ENCODE results near the gene PHYHD1.

The PHYHD1 gene

DNA sequence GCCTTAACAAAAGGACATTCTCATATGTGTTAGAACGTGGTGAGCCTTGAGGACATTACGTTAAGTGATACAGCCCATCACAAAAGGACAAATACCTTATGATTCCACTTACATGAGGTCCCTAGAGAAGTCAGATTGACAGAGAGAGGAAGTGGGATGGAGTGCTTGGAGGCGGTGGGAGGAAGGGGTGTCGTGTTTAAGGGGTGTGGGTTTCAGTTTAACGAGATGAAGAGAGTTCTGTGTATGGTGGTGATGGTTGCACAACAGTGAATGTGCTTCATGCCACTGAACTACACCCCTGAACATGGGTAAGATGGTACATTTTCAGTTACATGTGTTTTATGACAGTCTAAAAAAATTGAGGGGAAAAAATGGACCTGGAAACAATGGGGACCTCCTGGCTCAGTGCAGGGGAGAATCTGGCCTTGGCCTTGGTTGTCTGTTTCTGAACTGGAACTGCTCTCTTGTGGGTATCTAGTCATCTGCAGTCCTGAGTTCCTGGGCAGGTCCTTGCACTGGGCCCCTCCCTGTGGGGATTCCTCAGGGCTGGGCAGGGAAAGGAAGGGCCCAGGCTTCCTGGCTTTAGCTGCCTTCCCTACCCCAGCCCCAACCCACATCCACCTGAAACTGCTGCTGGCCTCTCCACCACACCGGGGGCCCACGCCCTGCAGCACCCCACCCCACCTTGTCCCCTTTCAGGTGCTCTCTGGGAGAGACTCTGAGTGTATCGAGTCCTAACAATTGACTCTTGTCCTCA, 21.0 kb upstream of the PHYHD1 start:
- no peak for FAIRE-seq
- no peak for DNase-seq (ENCODE audit: insufficient read length, low spot score)

DNA sequence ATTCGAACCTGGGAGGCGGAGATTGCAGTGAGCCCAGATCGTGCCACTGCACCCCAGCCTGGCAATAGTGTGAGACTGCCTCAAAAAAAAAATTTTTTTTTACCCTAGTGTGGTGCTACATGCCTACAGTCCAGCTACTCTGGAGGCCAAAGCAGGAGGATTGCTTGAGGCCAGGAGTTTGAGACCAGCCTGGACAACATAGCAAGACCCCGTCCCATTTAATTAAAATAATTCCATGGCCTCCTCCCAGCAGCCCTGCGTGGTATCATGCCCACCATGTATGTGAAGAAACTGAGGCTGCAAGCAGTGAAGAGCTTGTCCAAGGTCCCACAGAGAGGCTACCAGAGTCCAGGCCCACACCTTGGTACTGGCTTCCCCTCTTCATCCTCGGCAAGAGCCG, 19.4 kb upstream of the PHYHD1 start:
- no peak for FAIRE-seq
- no peak for DNase-seq (ENCODE audit: insufficient read length, low spot score)

DNA sequence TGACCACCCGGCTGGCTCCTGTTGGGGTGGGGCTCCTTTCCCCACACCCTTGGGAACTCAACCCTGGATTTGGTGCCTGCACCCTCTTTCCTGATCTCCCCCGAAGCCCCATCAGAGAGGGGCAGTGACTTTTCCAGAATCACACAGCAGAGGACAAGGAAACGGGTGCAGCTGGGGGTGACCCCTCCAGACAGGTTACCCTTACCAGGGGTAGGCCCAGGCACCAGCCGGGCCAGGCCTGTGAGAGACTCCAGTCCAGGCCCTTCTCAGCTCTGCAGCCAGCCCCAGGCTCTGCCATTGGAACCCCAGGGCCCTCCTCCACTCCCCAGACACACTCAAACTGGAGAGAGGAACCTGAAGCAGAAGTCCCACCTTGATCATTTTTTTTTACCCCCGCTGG, 19.0 kb upstream of the PHYHD1 start:
- FAIRE-seq (no peak), DNase-seq (ENCODE audit: insufficient read length, low spot score) (no peak)

DNA sequence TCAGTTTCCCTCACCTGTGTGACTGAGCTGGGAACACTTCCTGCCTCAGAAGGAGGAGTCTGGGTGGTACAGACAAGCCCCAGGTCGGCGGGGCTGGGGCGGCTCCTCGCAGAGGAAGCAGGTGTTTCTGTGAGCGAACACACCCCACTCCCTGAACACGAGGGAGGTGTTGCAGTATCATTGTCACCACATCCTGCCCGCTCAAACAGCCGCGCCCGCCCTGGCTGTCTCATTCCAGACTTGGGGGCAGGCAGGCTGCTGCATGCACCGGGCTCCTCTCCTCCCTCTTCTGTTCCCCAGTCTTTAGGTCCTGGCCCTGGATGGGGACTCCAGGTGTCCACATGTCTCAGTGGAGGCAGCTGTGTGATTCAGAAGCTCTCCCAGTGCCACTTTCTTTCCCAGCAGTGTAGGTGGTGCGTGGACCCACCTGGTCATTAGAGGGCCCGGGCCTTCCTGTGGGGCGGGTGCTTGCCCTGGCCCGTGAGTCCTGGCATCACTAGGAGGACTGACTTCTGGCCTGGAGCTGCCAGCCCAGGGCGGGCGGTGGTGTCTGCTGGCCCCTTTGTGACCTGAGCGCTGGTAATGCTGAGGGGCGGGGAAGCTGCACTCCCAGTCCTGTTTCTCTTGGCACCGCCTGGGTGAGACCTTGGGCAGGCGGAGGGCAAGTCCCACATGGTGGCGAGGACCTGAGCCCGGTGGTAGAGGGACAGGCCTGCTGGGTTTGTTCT, 18.3 kb upstream of the PHYHD1 start:
- no peak for DNase-seq (ENCODE audit: insufficient read length, low spot score)
- FAIRE-seq = no peak

DNA sequence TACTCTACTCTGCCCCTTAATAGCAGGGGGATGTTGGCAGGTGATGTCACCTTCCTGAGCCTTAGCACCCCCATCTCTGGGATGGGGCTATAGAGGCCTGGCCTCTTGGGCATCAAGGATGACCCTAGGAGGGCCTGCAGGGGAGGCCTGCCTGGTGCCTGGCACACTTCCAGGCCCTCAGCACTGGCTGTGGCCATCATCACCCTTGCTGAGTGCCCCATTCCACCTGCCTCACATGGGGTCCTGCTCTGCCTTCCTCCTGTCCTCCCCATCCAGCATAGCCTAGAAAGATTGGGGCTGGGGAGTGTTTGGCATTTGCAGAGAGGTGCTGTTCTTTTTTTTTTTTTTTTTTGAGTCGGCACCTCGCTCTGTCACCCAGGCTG, 17.7 kb upstream of the PHYHD1 start:
- no peak for FAIRE-seq
- no peak for DNase-seq (ENCODE audit: insufficient read length, low spot score)

DNA sequence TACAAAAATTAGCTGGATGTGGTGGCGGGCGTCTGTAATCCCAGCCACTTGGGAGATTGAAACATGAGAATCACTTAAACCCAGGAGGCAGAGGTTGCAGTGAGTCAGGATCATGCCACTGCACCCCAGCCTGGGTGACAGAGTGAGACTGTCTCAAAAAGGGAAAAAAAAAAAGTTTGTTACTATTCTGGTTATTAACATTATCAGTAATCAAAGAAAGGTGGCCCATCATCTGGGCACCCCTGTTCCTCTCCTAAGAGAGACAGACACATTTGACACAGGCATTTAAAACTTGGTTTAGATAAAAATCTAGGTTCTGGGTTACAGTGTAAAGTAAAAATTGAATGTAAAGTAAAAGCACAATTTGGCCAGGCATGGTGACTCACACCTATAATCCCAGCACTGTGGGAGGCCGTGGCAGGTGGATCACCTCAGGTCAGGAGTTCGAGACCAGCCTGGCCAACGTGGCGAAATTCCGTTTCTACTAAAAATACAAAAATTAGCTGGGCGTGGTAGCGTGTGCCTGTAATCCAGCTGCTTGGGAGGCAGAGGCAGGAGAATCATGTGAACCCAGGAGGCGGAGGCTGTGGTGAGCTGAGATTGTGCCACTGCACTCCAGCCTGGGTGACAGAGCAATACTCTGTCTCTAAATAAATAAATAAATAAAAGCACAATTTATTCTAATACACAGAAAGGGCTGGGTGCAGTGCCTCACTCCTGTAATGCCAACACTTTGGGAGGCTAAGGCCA, 16.7 kb upstream of the PHYHD1 start:
- no peak for DNase-seq (ENCODE audit: insufficient read length, low spot score)
- FAIRE-seq = no peak

DNA sequence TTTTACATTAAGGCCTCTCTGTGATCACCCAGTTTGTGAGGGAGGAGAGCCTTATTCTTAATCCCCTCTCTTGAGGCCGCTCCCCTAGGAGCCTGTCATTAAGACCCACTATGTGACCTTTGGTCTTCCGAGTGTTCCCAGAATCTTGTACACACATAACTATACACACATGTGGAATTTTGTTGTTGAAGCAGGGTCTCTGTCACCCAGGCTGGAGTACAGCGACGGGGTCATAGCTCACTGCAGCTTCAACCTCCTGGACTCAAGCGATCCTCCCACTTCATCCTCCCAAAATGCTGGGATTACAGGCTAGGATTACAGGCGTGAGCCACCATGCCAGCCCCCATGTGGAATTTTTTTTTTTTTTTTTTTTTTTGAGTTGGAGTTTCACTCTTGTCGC, 14.8 kb upstream of the PHYHD1 start:
- FAIRE-seq (no peak), DNase-seq (ENCODE audit: insufficient read length, low spot score) (no peak)

DNA sequence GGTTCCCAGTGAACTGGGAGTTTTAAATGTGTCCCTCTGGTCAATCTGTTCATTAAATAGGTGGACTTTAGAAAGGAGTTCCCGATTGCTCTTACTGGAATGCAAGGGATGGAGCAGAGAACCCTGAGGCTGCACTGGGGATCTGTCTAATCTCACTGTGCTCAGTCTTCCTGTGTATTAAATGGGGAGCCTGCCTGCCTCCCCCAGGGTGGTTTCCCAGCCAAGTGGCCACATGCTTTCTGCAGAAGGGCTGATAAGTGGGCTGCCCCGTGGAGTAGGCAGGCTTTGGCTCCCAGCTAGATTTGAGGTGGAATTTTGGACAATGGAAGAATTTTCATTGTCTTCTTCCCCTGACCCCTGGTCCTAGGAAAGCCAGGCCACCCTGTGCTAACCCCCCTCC, 14.0 kb upstream of the PHYHD1 start:
- DNase-seq (ENCODE audit: insufficient read length, low spot score) = no peak
- no peak for FAIRE-seq

DNA sequence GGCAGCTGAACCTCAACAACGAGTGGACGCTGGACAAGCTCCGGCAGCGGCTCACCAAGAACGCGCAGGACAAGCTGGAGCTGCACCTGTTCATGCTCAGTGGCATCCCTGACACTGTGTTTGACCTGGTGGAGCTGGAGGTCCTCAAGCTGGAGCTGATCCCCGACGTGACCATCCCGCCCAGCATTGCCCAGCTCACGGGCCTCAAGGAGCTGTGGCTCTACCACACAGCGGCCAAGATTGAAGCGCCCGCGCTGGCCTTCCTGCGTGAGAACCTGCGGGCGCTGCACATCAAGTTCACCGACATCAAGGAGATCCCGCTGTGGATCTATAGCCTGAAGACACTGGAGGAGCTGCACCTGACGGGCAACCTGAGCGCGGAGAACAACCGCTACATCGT, 12.4 kb upstream of the PHYHD1 start:
- FAIRE-seq (no peak), DNase-seq (ENCODE audit: insufficient read length, low spot score) (no peak)

DNA sequence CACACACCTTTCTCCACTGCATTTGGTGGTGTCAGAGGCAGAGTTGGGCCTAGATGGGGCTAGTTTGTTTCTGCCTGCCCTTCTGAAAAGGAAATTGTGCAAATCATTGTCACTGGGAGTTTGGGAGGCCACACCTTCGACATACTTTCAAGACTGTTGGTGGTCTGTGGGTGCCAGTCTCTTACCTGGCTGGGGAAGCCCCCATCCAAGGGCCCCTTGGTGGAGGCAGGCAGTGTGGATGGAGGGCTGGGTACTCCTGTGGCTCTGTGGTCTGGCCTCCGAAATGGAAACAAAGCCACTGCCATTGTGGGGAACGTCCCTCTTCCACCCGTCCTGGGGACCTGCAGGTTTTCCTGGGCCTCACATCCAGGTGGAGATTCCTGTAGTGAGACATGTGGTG, 10.9 kb upstream of the PHYHD1 start:
- FAIRE-seq (no peak), DNase-seq (ENCODE audit: insufficient read length, low spot score) (no peak)

DNA sequence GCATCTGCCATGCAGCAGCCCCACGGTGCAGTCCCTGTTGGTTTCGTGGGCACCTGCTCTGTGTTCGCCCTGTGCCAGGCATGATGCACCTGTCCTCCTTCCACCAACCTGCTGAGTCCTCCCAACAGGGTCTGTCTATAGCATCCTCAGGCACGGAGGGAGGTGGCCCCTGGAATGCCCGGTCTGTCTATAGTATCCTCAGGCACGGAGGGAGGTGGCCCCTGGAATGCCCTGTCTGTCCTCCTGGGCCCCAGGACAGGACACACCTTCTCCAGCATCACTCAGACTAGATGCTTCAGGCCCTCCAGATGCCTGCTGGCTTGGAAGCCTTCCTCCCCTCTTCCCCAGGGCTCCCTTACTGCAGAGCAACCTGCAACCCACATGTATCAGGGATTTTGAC, 9.9 kb upstream of the PHYHD1 start:
- FAIRE-seq (no peak), DNase-seq (ENCODE audit: insufficient read length, low spot score) (no peak)

DNA sequence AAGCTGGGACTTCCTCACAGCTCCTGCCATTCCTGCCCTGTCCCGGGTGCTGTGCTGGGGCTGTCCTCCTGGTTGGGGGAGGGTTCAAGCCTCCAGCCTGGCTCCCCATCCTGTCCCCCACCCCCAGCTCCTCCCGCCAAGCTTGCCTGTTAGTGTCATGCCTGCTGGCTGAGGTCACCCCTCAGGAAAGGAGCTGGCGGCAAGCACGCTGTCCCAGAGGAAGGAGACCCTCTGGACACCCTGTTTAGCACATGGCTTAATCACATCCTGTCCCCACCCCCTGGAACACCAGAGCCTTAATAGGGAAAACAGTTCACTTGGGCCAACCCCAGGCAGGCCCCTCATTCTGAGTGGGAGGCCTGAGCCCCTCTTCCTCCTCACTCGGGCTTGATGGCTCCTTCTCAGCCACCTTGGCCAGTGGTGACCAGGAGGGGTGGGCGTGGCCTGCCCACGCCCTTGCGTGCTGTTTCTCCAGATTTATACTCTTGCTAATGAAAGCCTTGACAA, 9.2 kb upstream of the PHYHD1 start:
- DNase-seq (ENCODE audit: insufficient read length, low spot score) (peak; percentile 67), FAIRE-seq (peak; percentile 71)

DNA sequence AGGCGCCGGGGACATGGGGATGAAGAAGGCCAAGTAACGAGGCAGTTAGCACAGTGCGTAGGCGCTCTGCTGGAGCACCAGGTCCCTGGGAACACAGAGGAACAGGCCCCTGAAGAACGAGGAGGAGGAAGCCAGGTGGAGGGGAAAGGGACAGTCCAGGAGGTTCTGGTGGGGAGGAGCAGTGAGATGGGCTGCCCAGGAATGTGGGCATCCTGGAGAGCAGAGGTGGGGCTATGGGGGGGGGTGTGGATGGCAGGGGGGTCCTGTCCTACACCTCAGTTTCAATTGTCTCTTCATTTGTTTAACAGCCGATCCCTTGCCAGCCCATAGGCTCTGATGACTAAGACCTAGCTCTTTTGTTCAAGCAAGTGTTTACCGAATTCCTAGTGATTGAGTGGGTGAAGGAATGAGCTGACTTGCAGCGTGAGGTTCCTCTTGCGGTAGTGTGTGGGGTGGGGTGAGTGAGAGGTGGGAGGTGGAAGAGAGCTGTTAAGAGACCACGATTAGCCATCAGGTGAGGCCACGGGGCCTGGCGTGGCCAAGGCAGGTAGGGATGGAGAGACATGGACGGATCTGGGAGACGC, 8.4 kb upstream of the PHYHD1 start:
- FAIRE-seq = peak; percentile 80
- peak; percentile 66 for DNase-seq (ENCODE audit: insufficient read length, low spot score)

DNA sequence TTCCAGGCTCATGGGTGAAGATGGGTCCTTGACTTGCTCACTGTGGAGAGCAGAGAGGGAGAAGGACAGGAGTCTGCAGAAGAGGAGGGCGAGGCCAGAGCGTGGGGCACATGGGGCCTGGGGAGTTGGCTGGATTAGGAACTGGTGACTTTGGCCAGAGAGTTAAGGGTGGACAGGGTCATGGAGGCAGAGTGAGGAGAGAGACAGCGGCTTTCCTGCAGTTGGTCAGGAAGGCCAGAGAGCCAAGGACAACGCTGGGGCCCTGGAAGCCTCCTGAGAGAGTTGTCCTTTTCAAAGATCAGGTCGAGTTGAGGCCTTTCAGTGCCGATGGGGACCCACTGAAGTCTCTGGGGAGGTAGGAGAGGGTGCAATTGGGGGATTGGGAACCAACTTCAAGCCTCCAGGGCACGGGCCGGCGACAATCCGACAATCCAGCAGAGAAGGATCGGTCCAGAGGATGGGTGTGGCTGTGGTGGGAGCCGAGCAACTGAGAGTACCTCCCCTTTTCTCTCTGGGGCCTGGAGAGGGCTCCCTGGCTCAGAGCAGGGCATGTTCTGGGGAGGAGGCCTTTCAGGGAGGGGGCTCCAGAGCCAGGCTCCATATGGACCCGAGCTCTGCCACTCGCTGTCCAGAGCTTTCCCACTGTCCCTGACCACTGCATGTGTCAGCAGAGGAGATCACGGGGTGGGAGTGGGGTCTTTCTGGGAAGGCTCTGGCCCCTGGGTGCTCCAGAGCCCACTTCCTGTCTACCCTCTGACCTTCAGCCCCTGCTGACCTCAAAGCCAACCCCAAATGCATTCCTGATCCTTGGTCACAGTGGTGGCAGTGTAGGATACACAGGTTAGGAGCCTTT, 7.5 kb upstream of the PHYHD1 start:
- DNase-seq (ENCODE audit: insufficient read length, low spot score) = no peak
- FAIRE-seq = no peak

DNA sequence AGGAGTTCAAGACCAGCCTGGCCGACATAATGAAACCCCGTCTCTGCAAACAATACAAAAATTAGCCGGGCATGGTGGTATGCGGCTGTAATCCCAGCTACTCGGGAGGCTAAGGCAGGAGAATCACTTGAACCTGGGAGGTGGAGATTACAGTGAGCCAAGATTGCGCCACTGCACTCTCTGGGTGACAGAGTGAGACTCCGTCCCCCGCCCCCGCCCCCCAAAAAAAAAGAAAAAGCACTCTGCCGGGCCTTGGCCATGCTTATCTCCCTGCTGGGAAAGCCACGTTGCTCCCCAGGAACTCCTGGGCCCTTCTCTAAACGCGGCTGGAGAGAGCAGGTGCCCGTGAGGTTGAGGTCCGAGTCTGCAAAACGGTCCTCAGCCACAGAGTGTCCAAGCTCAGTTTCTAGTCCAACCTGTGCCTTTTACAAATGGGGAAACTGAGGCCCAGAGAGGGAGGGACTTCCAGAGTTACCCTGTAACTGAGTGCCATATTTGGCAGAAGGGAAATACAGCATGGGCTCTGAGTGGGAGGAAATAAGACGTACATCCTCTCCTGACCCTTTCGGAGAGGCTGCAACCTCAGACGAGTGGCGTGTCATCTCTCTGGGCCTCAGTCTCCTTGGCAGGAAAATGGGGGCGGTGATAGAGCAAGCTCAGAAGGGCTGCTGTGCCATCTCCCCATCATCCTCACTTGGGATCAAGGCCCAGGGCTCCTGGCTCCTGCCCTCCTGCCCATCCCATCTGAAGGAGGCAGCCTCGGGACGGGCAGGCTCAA, 6.6 kb upstream of the PHYHD1 start:
- FAIRE-seq = no peak
- no peak for DNase-seq (ENCODE audit: insufficient read length, low spot score)

DNA sequence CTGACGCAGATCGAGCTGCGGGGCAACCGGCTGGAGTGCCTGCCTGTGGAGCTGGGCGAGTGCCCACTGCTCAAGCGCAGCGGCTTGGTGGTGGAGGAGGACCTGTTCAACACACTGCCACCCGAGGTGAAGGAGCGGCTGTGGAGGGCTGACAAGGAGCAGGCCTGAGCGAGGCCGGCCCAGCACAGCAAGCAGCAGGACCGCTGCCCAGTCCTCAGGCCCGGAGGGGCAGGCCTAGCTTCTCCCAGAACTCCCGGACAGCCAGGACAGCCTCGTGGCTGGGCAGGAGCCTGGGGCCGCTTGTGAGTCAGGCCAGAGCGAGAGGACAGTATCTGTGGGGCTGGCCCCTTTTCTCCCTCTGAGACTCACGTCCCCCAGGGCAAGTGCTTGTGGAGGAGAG, 4.6 kb upstream of the PHYHD1 start:
- no peak for FAIRE-seq
- no peak for DNase-seq (ENCODE audit: insufficient read length, low spot score)

DNA sequence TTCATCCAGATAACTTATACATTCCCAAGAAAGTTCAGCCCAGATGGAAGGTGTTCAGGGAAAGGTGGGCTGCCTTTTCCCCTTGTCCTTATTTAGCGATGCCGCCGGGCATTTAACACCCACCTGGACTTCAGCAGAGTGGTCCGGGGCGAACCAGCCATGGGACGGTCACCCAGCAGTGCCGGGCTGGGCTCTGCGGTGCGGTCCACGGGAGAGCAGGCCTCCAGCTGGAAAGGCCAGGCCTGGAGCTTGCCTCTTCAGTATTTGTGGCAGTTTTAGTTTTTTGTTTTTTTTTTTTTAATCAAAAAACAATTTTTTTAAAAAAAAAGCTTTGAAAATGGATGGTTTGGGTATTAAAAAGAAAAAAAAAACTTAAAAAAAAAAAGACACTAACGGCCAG, 4.0 kb upstream of the PHYHD1 start:
- DNase-seq (ENCODE audit: insufficient read length, low spot score) = no peak
- no peak for FAIRE-seq

DNA sequence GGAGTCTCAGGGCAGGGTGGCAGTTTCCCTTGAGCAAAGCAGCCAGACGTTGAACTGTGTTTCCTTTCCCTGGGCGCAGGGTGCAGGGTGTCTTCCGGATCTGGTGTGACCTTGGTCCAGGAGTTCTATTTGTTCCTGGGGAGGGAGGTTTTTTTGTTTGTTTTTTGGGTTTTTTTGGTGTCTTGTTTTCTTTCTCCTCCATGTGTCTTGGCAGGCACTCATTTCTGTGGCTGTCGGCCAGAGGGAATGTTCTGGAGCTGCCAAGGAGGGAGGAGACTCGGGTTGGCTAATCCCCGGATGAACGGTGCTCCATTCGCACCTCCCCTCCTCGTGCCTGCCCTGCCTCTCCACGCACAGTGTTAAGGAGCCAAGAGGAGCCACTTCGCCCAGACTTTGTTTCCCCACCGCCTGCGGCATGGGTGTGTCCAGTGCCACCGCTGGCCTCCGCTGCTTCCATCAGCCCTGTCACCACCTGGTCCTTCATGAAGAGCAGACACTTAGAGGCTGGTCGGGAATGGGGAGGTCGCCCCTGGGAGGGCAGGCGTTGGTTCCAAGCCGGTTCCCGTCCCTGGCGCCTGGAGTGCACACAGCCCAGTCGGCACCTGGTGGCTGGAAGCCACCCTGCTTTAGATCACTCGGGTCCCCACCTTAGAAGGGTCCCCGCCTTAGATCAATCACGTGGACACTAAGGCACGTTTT, 3.5 kb upstream of the PHYHD1 start:
- DNase-seq (ENCODE audit: insufficient read length, low spot score) = no peak
- FAIRE-seq = no peak

DNA sequence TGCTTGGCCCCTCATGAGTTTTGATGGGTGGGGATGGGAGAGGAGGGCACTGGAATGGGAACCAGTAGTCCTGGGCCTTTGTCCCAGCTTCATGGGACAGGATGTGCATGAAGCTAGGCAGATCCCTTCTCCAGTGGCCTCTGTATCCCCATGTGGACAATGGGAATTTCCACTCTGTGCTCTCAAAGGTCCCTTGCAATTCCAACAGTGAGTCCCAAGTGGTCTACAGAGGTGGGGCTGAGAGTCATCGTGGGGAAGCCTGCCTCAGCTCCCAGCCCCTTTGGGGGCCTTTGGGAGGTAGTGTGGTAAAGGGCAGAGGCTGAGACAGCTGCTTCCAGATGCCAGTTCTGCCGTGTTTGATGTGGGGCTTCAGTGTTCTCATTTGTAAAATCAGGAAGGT, 1.9 kb upstream of the PHYHD1 start:
- no peak for FAIRE-seq
- no peak for DNase-seq (ENCODE audit: insufficient read length, low spot score)
